Measurements from ENCODE around the gene TUNAR. TPM values are rescaled to one million over a fixed set of nuclear protein-coding genes. Genes with fewer than 3 reads are reported as not detected.

The TUNAR gene
- total RNA-seq, 6 donors from 2014 or later, result 0.10 TPM; not detected in 5

- Histone ChIP-seq H3K27me3 (no peaks in the 10 kb centered on the region), H3K4me3 (no peak overlapping the region), H3K36me3 (no peaks in the 10 kb centered on the region), H3K9me3 (no peaks in the 10 kb centered on the region), H3K4me1 (no peaks in the 10 kb centered on the region), H3K27ac (no peak overlapping the region)
- TF ChIP-seq EP300 (IDR thresholded peaks at IDR 0.05) (no peak), POLR2A (IDR thresholded peaks at IDR 0.05) (no peak), CTCF (IDR thresholded peaks at IDR 0.05) (no peak), POLR2AphosphoS5 (IDR thresholded peaks at IDR 0.05) (no peak)
- DNase-seq, result no peak
- no peak for ATAC-seq (ENCODE audit: low FRiP score in 2 of 2)
- WGBS, 2 donors, result 83 to 84% methylated on average over 3 of the region's 3 CpGs
Observed at GRCh38 chr14:95891742-95892141, 15.1 kb downstream of the TUNAR start.

- no peak for TF ChIP-seq POLR2AphosphoS5 (IDR thresholded peaks at IDR 0.05)
- no peak for TF ChIP-seq POLR2A (IDR thresholded peaks at IDR 0.05)
- TF ChIP-seq EP300 (IDR thresholded peaks at IDR 0.05), result no peak
- no peak for TF ChIP-seq CTCF (IDR thresholded peaks at IDR 0.05)
- ATAC-seq (ENCODE audit: low FRiP score in 2 of 2), result no peak
- Histone ChIP-seq H3K27me3 (no peaks in the 10 kb centered on the region), H3K27ac (no peak overlapping the region), H3K4me3 (no peak overlapping the region), H3K4me1 (no peaks in the 10 kb centered on the region), H3K9me3 (no peaks in the 10 kb centered on the region), H3K36me3 (no peaks in the 10 kb centered on the region)
- no peak for DNase-seq
- 0 to 83% methylated on average over 1 to 11 of the region's 11 CpGs for WGBS, 2 donors
Observed at GRCh38 chr14:95892142-95892541, 15.5 kb downstream of the TUNAR start.

- Histone ChIP-seq H3K27ac (no peak overlapping the region), H3K4me3 (no peak overlapping the region), H3K4me1 (no peaks in the 10 kb centered on the region), H3K36me3 (no peaks in the 10 kb centered on the region), H3K9me3 (no peaks in the 10 kb centered on the region), H3K27me3 (no peaks in the 10 kb centered on the region)
- no peak for ATAC-seq (ENCODE audit: low FRiP score in 2 of 2)
- TF ChIP-seq EP300 (IDR thresholded peaks at IDR 0.05) (no peak), CTCF (IDR thresholded peaks at IDR 0.05) (peak in 3 of 6 experiments; percentile 8 to 37 (median 9))
- WGBS, 2 donors, result 41 to 46% methylated on average over 9 to 10 of the region's 10 CpGs
- DNase-seq, result no peak
Observed at GRCh38 chr14:95895720-95896119, 19.1 kb downstream of the TUNAR start.

GRCh38 chr14:95896498-95897135 is 20.0 kb downstream of the TUNAR start:
- H3K4me1 ChIP-seq, result no peaks in the 10 kb centered on the region
- no peaks in the 10 kb centered on the region for H3K9me3 ChIP-seq
- 57 to 63% methylated on average over 7 of the region's 7 CpGs for WGBS, 2 donors
- DNase-seq (no peak), ATAC-seq (ENCODE audit: low FRiP score in 2 of 2) (no peak)
- TF ChIP-seq EP300 (IDR thresholded peaks at IDR 0.05), result no peak
- no peak for TF ChIP-seq CTCF (IDR thresholded peaks at IDR 0.05)
- no peak for TF ChIP-seq POLR2A (IDR thresholded peaks at IDR 0.05)
- no peak for TF ChIP-seq POLR2AphosphoS5 (IDR thresholded peaks at IDR 0.05)
- no peak overlapping the region for H3K4me3 ChIP-seq
- H3K27me3 ChIP-seq, result no peaks in the 10 kb centered on the region
- H3K36me3 ChIP-seq, result no peaks in the 10 kb centered on the region
- no peak overlapping the region for H3K27ac ChIP-seq

GRCh38 chr14:95897280-95897679 is 20.6 kb downstream of the TUNAR start:
- WGBS, 2 donors, result 78 to 84% methylated on average over 3 of the region's 3 CpGs
- no peak overlapping the region for H3K4me3 ChIP-seq
- H3K9me3 ChIP-seq, result no peaks in the 10 kb centered on the region
- H3K36me3 ChIP-seq, result no peaks in the 10 kb centered on the region
- ATAC-seq (ENCODE audit: low FRiP score in 2 of 2) (no peak), DNase-seq (no peak)
- no peak overlapping the region for H3K27ac ChIP-seq
- no peaks in the 10 kb centered on the region for H3K4me1 ChIP-seq
- no peak for TF ChIP-seq POLR2AphosphoS5 (IDR thresholded peaks at IDR 0.05)
- TF ChIP-seq EP300 (IDR thresholded peaks at IDR 0.05), result no peak
- TF ChIP-seq POLR2A (IDR thresholded peaks at IDR 0.05), result no peak
- TF ChIP-seq CTCF (IDR thresholded peaks at IDR 0.05), result no peak
- no peaks in the 10 kb centered on the region for H3K27me3 ChIP-seq

Measured in upper lobe of left lung (tissue), 6 donors.